GM12878 (cell line): ENCODE data around the gene URB1.
"Not testable (repeated sequence)": the region's sequence is repeated elsewhere in the genome, so short reads cannot be mapped to it uniquely, and the experiment has no call there.

ENCODE experiments used
- BCL11A ChIP-seq: IDR thresholded peaks from 2 replicates; pipeline ENCODE4 v1.6.1; 2011; ENCODE audit warnings: low read depth, low read length
- CEBPB ChIP-seq, 2 experiments: fragments of 150-350 bp in 1 of 2; IDR thresholded peaks; 2 replicates each; pipeline ENCODE4 v1.6.1; 2012 to 2014; ENCODE audit warnings: low read depth in 2 of 2, low read length in 2 of 2, borderline replicate concordance in 1 of 2, inconsistent platforms in 1 of 2
- EP300 ChIP-seq, 2 experiments: fragments of 150-350 bp in 1 of 2; IDR thresholded peaks; 2 replicates each; pipeline ENCODE4 v1.6.1; 2011 to 2012; ENCODE audit warnings: low read depth in 2 of 2, low read length in 2 of 2, borderline replicate concordance in 1 of 2, improper control_type of control experiment in 1 of 2, inconsistent platforms in 1 of 2; ENCODE audit not compliant: control insufficient read depth in 1 of 2
- ESRRA ChIP-seq: IDR thresholded peaks from 2 replicates; pipeline ENCODE4 v1.6.1; 2012; ENCODE audit warnings: mild to moderate bottlenecking, low read length, improper control_type of control experiment
- RCOR1 ChIP-seq: conservative IDR thresholded peaks from 2 replicates; pipeline ENCODE4 v1.6.1; 2012; ENCODE audit warnings: low read depth, low read length, improper control_type of control experiment
- TF ChIP-seq, protein P1 (sequence below), 3 experiments: IDR thresholded peaks in 2 of 3; conservative IDR thresholded peaks in 1 of 3; 2 replicates each; pipeline ENCODE4 v1.5.1; 2011; ENCODE audit warnings: low read depth in 3 of 3, low read length in 3 of 3, mild to moderate bottlenecking in 3 of 3, control low read depth in 2 of 3, moderate library complexity in 2 of 3, inconsistent platforms in 1 of 3, mixed read lengths in 1 of 3; ENCODE audit not compliant: control insufficient read depth in 2 of 3, insufficient read depth in 1 of 3; ENCODE audit errors: extremely low read depth in 1 of 3

DNA sequence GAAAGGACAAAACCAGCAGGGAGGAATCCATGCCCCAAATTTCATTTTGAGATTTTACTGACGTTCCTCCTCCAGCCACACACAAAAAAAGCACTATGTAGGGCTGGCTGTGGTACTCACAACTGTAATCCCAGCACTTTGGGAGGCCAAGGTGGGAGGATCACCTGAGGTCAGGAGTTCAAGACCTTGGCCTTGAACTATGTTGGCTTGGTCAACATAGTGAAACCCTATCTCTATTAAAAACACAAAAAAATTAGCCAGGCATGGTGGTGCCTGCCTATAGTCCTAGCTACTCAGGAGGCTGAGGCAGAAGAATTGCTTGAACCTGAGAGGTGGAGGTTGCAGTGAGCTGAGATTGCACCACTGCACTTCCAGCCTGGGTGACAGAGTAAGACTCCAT lies 23.9 kb downstream of the URB1 start:
- not testable (repeated sequence) for TF ChIP-seq ESRRA; EP300 (IDR thresholded peaks at IDR 0.05; ENCODE audit: borderline replicate concordance in 1 of 2, control insufficient read depth in 1 of 2, low read depth in 2 of 2, low read length in 2 of 2); BCL11A; RCOR1; CEBPB (IDR thresholded peaks at IDR 0.05; ENCODE audit: borderline replicate concordance in 1 of 2, low read depth in 2 of 2, low read length in 2 of 2)
- TF ChIP-seq, protein P1, sequence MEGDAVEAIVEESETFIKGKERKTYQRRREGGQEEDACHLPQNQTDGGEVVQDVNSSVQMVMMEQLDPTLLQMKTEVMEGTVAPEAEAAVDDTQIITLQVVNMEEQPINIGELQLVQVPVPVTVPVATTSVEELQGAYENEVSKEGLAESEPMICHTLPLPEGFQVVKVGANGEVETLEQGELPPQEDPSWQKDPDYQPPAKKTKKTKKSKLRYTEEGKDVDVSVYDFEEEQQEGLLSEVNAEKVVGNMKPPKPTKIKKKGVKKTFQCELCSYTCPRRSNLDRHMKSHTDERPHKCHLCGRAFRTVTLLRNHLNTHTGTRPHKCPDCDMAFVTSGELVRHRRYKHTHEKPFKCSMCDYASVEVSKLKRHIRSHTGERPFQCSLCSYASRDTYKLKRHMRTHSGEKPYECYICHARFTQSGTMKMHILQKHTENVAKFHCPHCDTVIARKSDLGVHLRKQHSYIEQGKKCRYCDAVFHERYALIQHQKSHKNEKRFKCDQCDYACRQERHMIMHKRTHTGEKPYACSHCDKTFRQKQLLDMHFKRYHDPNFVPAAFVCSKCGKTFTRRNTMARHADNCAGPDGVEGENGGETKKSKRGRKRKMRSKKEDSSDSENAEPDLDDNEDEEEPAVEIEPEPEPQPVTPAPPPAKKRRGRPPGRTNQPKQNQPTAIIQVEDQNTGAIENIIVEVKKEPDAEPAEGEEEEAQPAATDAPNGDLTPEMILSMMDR (IDR thresholded peaks at IDR 0.05 in 2 of 3, conservative IDR thresholded peaks at IDR 0.05 in 1 of 3; ENCODE audit: control insufficient read depth in 2 of 3, extremely low read depth in 1 of 3, insufficient read depth in 1 of 3, low read depth in 3 of 3, low read length in 3 of 3): not testable (repeated sequence)
